Astrocyte (in vitro differentiated cells and primary cell): ENCODE data around the gene SNX21. TPM values are rescaled to one million over a fixed set of nuclear protein-coding genes. Genes with fewer than 3 reads are reported as not detected.
A peak's percentile ranks its signal among the peaks of the same experiment; 100 is the strongest.

Experiments used
- DNase-seq: peaks from one replicate; pipeline ENCODE4 v3.0.0-alpha.2; 2010; ENCODE audit warnings: low read depth
- FAIRE-seq: peaks from 2 replicates; lab custom pipeline; 2011; peaks lifted over from hg19 to GRCh38; lab: Jason Lieb, UNC
- H2AFZ ChIP-seq: 2 replicates; pipeline ENCODE4 v1.6.0; 2012; ENCODE audit warnings: low read depth, low read length, inconsistent platforms
- H3K27ac ChIP-seq: 2 replicates; pipeline ENCODE4 v1.5.1; 2011; ENCODE audit warnings: low read depth, low read length, inconsistent platforms
- H3K27me3 ChIP-seq: 2 replicates; pipeline ENCODE4 v1.6.0; 2011; ENCODE audit warnings: low read length, inconsistent platforms; ENCODE audit not compliant: insufficient read depth
- H3K36me3 ChIP-seq: 2 replicates; pipeline ENCODE4 v1.5.1; 2011; ENCODE audit warnings: low read length, inconsistent platforms; ENCODE audit not compliant: insufficient read depth
- H3K4me1 ChIP-seq: 2 replicates; pipeline ENCODE4 v1.5.1; 2011; ENCODE audit warnings: low read length, inconsistent platforms; ENCODE audit not compliant: insufficient read depth
- H3K4me2 ChIP-seq: 2 replicates; pipeline ENCODE4 v1.6.0; 2012; ENCODE audit warnings: low read length, inconsistent platforms
- H3K4me3 ChIP-seq: 2 replicates; pipeline ENCODE4 v1.5.1; 2011; ENCODE audit warnings: low read depth, mild to moderate bottlenecking, low read length, inconsistent platforms; ENCODE audit not compliant: insufficient read depth
- H3K79me2 ChIP-seq: 2 replicates; pipeline ENCODE4 v1.6.0; 2012; ENCODE audit warnings: mild to moderate bottlenecking, low read length, inconsistent platforms; ENCODE audit not compliant: insufficient read depth
- H3K9ac ChIP-seq: 2 replicates; pipeline ENCODE4 v1.6.0; 2012; ENCODE audit warnings: mild to moderate bottlenecking, low read length, inconsistent platforms
- H3K9me3 ChIP-seq: 2 replicates; pipeline ENCODE4 v1.5.1; 2012; ENCODE audit warnings: low read depth, mild to moderate bottlenecking, low read length, inconsistent platforms; ENCODE audit not compliant: insufficient read depth
- H4K20me1 ChIP-seq: 2 replicates; pipeline ENCODE4 v1.6.0; 2012; ENCODE audit warnings: low read length, inconsistent platforms; ENCODE audit not compliant: insufficient read depth
- H3K27ac Mint-ChIP-seq: one replicate; pipeline ENCODE4 v1.8.0; 2021; ENCODE audit warnings: mild to moderate bottlenecking, mixed read lengths; ENCODE audit not compliant: unreplicated experiment
- H3K27me3 Mint-ChIP-seq: one replicate; pipeline ENCODE4 v1.8.0; 2021; ENCODE audit warnings: low read depth, mixed read lengths; ENCODE audit not compliant: unreplicated experiment
- H3K36me3 Mint-ChIP-seq: one replicate; pipeline ENCODE4 v1.8.0; 2021; ENCODE audit warnings: low read depth, mixed read lengths; ENCODE audit not compliant: unreplicated experiment
- H3K4me1 Mint-ChIP-seq: one replicate; pipeline ENCODE4 v1.8.0; 2021; ENCODE audit warnings: low read depth, mixed read lengths; ENCODE audit not compliant: unreplicated experiment
- H3K4me3 Mint-ChIP-seq: one replicate; pipeline ENCODE4 v1.8.0; 2021; ENCODE audit warnings: mild to moderate bottlenecking, moderate library complexity, mixed read lengths; ENCODE audit not compliant: unreplicated experiment
- H3K9me3 Mint-ChIP-seq: one replicate; pipeline ENCODE4 v1.8.0; 2021; ENCODE audit warnings: mild to moderate bottlenecking, mixed read lengths; ENCODE audit not compliant: unreplicated experiment
- CTCF ChIP-seq: IDR thresholded peaks from 2 replicates; pipeline ENCODE4 v1.5.1; 2011; ENCODE audit warnings: low read depth, mild to moderate bottlenecking, inconsistent platforms, low read length, moderate library complexity; ENCODE audit not compliant: insufficient read depth
- EZH2 ChIP-seq: IDR thresholded peaks from 2 replicates; pipeline ENCODE4 v1.6.1; 2012; ENCODE audit warnings: mild to moderate bottlenecking, low read length, inconsistent platforms; ENCODE audit not compliant: insufficient read depth
- total RNA-seq: library from RNA; stranded (reverse); gene quantifications from 2 replicates; pipeline ENCODE4 v1.2.1, GENCODE V29; 2021

SNX21 gene
- total RNA-seq, 1 donor from 2014 or later, result 13.3 TPM

- no peaks in the 10 kb centered on the region for H3K27me3 Mint-ChIP-seq
- H3K36me3 ChIP-seq, result peaks cover 4% of the 10 kb centered on the region
- peaks cover 39% of the 10 kb centered on the region for H3K4me1 ChIP-seq
- TF ChIP-seq EZH2 (no peak), CTCF (no peak)
- no peak overlapping the region for H3K4me3 ChIP-seq
- no peaks in the 10 kb centered on the region for H3K27me3 ChIP-seq
- no peak overlapping the region for H3K9ac ChIP-seq
- H3K9me3 Mint-ChIP-seq, result no peaks in the 10 kb centered on the region
- H4K20me1 ChIP-seq, result peaks cover 31% of the 10 kb centered on the region
- H3K36me3 Mint-ChIP-seq, result peaks cover 11% of the 10 kb centered on the region
- peaks cover 20% of the 10 kb centered on the region for H3K79me2 ChIP-seq
- H3K27ac Mint-ChIP-seq, result no peak overlapping the region
- peaks cover 18% of the 10 kb centered on the region for H3K4me1 Mint-ChIP-seq
- no peak overlapping the region for H3K4me2 ChIP-seq
- no peak overlapping the region for H3K4me3 Mint-ChIP-seq
- H3K9me3 ChIP-seq, result no peaks in the 10 kb centered on the region
- no peak overlapping the region for H3K27ac ChIP-seq
- no peak overlapping the region for H2AFZ ChIP-seq
- DNase-seq (no peak), FAIRE-seq (no peak)
Measured at GRCh38 chr20:45888681-45889080, 55.1 kb downstream of the SNX21 start.

- Histone ChIP-seq H3K27ac (peak overlapping the region; percentile 57), H3K4me1 (peaks cover 30% of the 10 kb centered on the region), H3K79me2 (peaks cover 16% of the 10 kb centered on the region), H3K9ac (peak overlapping the region; percentile 88), H4K20me1 (peaks cover 28% of the 10 kb centered on the region), H3K36me3 (no peaks in the 10 kb centered on the region), H3K27me3 (no peaks in the 10 kb centered on the region), H2AFZ (peak overlapping the region; percentile 94), H3K4me3 (peak overlapping the region; percentile 77), H3K4me2 (peak overlapping the region; percentile 99), H3K9me3 (no peaks in the 10 kb centered on the region)
- peak overlapping the region; percentile 14 for H3K27ac Mint-ChIP-seq
- TF ChIP-seq CTCF (peak; percentile 49), EZH2 (no peak)
- DNase-seq, result peak; percentile 71
- peak overlapping the region; percentile 89 for H3K4me3 Mint-ChIP-seq
- no peaks in the 10 kb centered on the region for H3K9me3 Mint-ChIP-seq
- FAIRE-seq, result no peak
- H3K36me3 Mint-ChIP-seq, result peaks cover 14% of the 10 kb centered on the region
- H3K27me3 Mint-ChIP-seq, result no peaks in the 10 kb centered on the region
- H3K4me1 Mint-ChIP-seq, result peaks cover 11% of the 10 kb centered on the region
Measured at GRCh38 chr20:45890077-45890984, 56.7 kb downstream of the SNX21 start.
